Liver (tissue), 3 donors: ENCODE measurements around the gene CYP4F11.

Experiments used
- ATF3 ChIP-seq: IDR thresholded peaks from 2 replicates; pipeline ENCODE4 v1.6.1; 2016; ENCODE audit warnings: antibody characterized with exemption
- EGR1 ChIP-seq, 2 donors: IDR thresholded peaks; 2 replicates each; pipeline ENCODE4 v1.6.1; 2016 to 2018; ENCODE audit warnings: antibody characterized with exemption in 2 of 2, low read depth in 2 of 2
- FOXA2 ChIP-seq: IDR thresholded peaks from 2 replicates; pipeline ENCODE4 v1.6.1; 2016; ENCODE audit warnings: antibody characterized with exemption
- JUND ChIP-seq, 2 donors: IDR thresholded peaks; 2 replicates each; pipeline ENCODE4 v1.6.1; 2016; ENCODE audit warnings: antibody characterized with exemption in 2 of 2
- NR2F2 ChIP-seq: IDR thresholded peaks from 2 replicates; pipeline ENCODE4 v1.6.1; 2016; ENCODE audit warnings: antibody characterized with exemption
- RAD21 ChIP-seq, 2 donors: IDR thresholded peaks; 2 replicates each; pipeline ENCODE4 v1.6.1; 2016; ENCODE audit warnings: antibody characterized with exemption in 2 of 2, mild to moderate bottlenecking in 2 of 2
- REST ChIP-seq: IDR thresholded peaks from 2 replicates; pipeline ENCODE4 v1.6.1; 2016; ENCODE audit warnings: antibody characterized with exemption, mild to moderate bottlenecking
- RXRA ChIP-seq, 2 donors: IDR thresholded peaks; 2 replicates each; pipeline ENCODE4 v1.6.1; 2017 to 2018; ENCODE audit warnings: antibody characterized with exemption in 2 of 2, mild to moderate bottlenecking in 1 of 2
- SP1 ChIP-seq: IDR thresholded peaks from 2 replicates; pipeline ENCODE4 v1.6.1; 2018; ENCODE audit warnings: antibody characterized with exemption, mild to moderate bottlenecking
- YY1 ChIP-seq: IDR thresholded peaks from 2 replicates; pipeline ENCODE4 v1.6.1; 2016; ENCODE audit warnings: antibody characterized with exemption, mild to moderate bottlenecking
- TF ChIP-seq, protein P1 (sequence below): fragments of 150-350 bp; IDR thresholded peaks from 2 replicates; pipeline ENCODE4 v1.5.1; 2017; ENCODE audit warnings: improper control_type of control experiment, low read depth, low read length; ENCODE audit not compliant: missing input control
- TF ChIP-seq, protein P2 (sequence below): IDR thresholded peaks from 2 replicates; pipeline ENCODE4 v1.6.1; 2016; ENCODE audit warnings: antibody characterized with exemption
- donor health status: healthy.
- donor health status: healthy.

- TF ChIP-seq RAD21 (IDR thresholded peaks at IDR 0.05) (no peak), FOXA2 (no peak), SP1 (no peak), RXRA (IDR thresholded peaks at IDR 0.05) (no peak), NR2F2 (no peak), YY1 (no peak), EGR1 (IDR thresholded peaks at IDR 0.05; ENCODE audit: low read depth in 2 of 2) (no peak), REST (no peak), JUND (IDR thresholded peaks at IDR 0.05) (no peak), ATF3 (no peak)
- TF ChIP-seq, protein P1, sequence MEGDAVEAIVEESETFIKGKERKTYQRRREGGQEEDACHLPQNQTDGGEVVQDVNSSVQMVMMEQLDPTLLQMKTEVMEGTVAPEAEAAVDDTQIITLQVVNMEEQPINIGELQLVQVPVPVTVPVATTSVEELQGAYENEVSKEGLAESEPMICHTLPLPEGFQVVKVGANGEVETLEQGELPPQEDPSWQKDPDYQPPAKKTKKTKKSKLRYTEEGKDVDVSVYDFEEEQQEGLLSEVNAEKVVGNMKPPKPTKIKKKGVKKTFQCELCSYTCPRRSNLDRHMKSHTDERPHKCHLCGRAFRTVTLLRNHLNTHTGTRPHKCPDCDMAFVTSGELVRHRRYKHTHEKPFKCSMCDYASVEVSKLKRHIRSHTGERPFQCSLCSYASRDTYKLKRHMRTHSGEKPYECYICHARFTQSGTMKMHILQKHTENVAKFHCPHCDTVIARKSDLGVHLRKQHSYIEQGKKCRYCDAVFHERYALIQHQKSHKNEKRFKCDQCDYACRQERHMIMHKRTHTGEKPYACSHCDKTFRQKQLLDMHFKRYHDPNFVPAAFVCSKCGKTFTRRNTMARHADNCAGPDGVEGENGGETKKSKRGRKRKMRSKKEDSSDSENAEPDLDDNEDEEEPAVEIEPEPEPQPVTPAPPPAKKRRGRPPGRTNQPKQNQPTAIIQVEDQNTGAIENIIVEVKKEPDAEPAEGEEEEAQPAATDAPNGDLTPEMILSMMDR: no peak
- TF ChIP-seq, protein P2, sequence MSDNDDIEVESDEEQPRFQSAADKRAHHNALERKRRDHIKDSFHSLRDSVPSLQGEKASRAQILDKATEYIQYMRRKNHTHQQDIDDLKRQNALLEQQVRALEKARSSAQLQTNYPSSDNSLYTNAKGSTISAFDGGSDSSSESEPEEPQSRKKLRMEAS: no peak
Measured at GRCh38 chr19:15892012-15892411, 42.3 kb downstream of the CYP4F11 start.
